ENCODE results near the gene NR4A1. TPM values are rescaled to one million over a fixed set of nuclear protein-coding genes. Genes with fewer than 3 reads are reported as not detected.
A peak's percentile ranks its signal among the peaks of the same experiment; 100 is the strongest.

The NR4A1 gene
- polyA plus RNA-seq, 1 donor (not counting 4 experiments of a cell fraction or from before 2014, with no cell fraction given), result 3.9 TPM

GRCh38 chr12:52037248-52037861 is 13.9 kb upstream of the NR4A1 start:
- FAIRE-seq (no peak), DNase-seq (ENCODE audit: low read depth, low spot score) (no peak)
- Histone ChIP-seq H3K36me3 (ENCODE audit: control insufficient read depth in 2 of 2, extremely low read depth in 1 of 2, insufficient read depth in 2 of 2, low read length in 2 of 2) (no peaks in the 10 kb centered on the region), H3K4me2 (ENCODE audit: control insufficient read depth, extremely low read depth, insufficient read depth, low read depth, low read length) (peak overlapping the region; percentile 74), H4K20me1 (ENCODE audit: control insufficient read depth, extremely low read depth, insufficient read depth, low read length) (no peaks in the 10 kb centered on the region), H3K9me1 (ENCODE audit: control insufficient read depth, extremely low read depth, insufficient read depth, low read length) (no peaks in the 10 kb centered on the region), H3K27ac (ENCODE audit: control insufficient read depth, insufficient read depth, low read length) (peak overlapping the region; percentile 11), H3K27me3 (ENCODE audit: control insufficient read depth, extremely low read depth, insufficient read depth, low read length) (peaks cover 13% of the 10 kb centered on the region), H3K9me3 (ENCODE audit: control insufficient read depth, low read depth, low read length) (no peaks in the 10 kb centered on the region), H3K9ac (ENCODE audit: control insufficient read depth, extremely low read depth, insufficient read depth, low read length) (peak overlapping the region; percentile 76), H3K4me1 (ENCODE audit: control insufficient read depth, extremely low read depth, insufficient read depth, low read length) (peaks cover 19% of the 10 kb centered on the region), H2AFZ (ENCODE audit: control insufficient read depth, low read length) (peak overlapping the region; percentile 50), H3K4me3 (ENCODE audit: control insufficient read depth in 2 of 3, extremely low read depth in 1 of 3, insufficient read depth in 2 of 3, low read depth in 1 of 3, low read length in 3 of 3) (peak overlapping the region; percentile 45 to 68 (median 61)), H3K79me2 (ENCODE audit: control insufficient read depth, insufficient read depth, low read length) (no peaks in the 10 kb centered on the region)
- dilution Hi-C loops (cut with MboI; ENCODE audit: extremely low pct_ligation_motif_present, low sequenced_read_pairs), result no loop called here
- no peak for TF ChIP-seq CTCF (optimal IDR thresholded peaks at IDR 0.05 in 1 of 3, IDR thresholded peaks at IDR 0.05 in 1 of 3, conservative IDR thresholded peaks at IDR 0.05 in 1 of 3; ENCODE audit: extremely low read depth in 1 of 3, insufficient read depth in 2 of 3, low read length in 3 of 3)
- TF ChIP-seq EZH2 (IDR thresholded peaks at IDR 0.05; ENCODE audit: low read length), result no peak

GRCh38 chr12:52038447-52038846 is 12.8 kb upstream of the NR4A1 start:
- Histone ChIP-seq H3K9me1 (ENCODE audit: control insufficient read depth, extremely low read depth, insufficient read depth, low read length) (no peaks in the 10 kb centered on the region), H3K4me1 (ENCODE audit: control insufficient read depth, extremely low read depth, insufficient read depth, low read length) (peaks cover 10% of the 10 kb centered on the region), H3K36me3 (ENCODE audit: control insufficient read depth in 2 of 2, extremely low read depth in 1 of 2, insufficient read depth in 2 of 2, low read length in 2 of 2) (no peaks in the 10 kb centered on the region), H3K9ac (ENCODE audit: control insufficient read depth, extremely low read depth, insufficient read depth, low read length) (no peak overlapping the region), H4K20me1 (ENCODE audit: control insufficient read depth, extremely low read depth, insufficient read depth, low read length) (no peaks in the 10 kb centered on the region), H3K27me3 (ENCODE audit: control insufficient read depth, extremely low read depth, insufficient read depth, low read length) (peaks cover 13% of the 10 kb centered on the region), H3K4me3 (ENCODE audit: control insufficient read depth in 2 of 3, extremely low read depth in 1 of 3, insufficient read depth in 2 of 3, low read depth in 1 of 3, low read length in 3 of 3) (no peak overlapping the region), H3K27ac (ENCODE audit: control insufficient read depth, insufficient read depth, low read length) (no peak overlapping the region), H2AFZ (ENCODE audit: control insufficient read depth, low read length) (no peak overlapping the region), H3K9me3 (ENCODE audit: control insufficient read depth, low read depth, low read length) (no peaks in the 10 kb centered on the region), H3K4me2 (ENCODE audit: control insufficient read depth, extremely low read depth, insufficient read depth, low read depth, low read length) (no peak overlapping the region), H3K79me2 (ENCODE audit: control insufficient read depth, insufficient read depth, low read length) (no peaks in the 10 kb centered on the region)
- dilution Hi-C loops (cut with MboI; ENCODE audit: extremely low pct_ligation_motif_present, low sequenced_read_pairs), result no loop called here
- DNase-seq (ENCODE audit: low read depth, low spot score), result no peak
- no peak for FAIRE-seq
- TF ChIP-seq CTCF (optimal IDR thresholded peaks at IDR 0.05 in 1 of 3, IDR thresholded peaks at IDR 0.05 in 1 of 3, conservative IDR thresholded peaks at IDR 0.05 in 1 of 3; ENCODE audit: extremely low read depth in 1 of 3, insufficient read depth in 2 of 3, low read length in 3 of 3) (no peak), EZH2 (IDR thresholded peaks at IDR 0.05; ENCODE audit: low read length) (no peak)

All from keratinocyte (primary cell).